GM19397 (cell line): ENCODE results near the gene FBXO44.

Experiments
- ATAC-seq: cut with Tn5 transposase; IDR thresholded peaks from one replicate; pipeline ENCODE4 v1.9.1; 2021; ENCODE audit warnings: mild to moderate bottlenecking, moderate library complexity; ENCODE audit not compliant: unreplicated experiment

The FBXO44 gene

DNA sequence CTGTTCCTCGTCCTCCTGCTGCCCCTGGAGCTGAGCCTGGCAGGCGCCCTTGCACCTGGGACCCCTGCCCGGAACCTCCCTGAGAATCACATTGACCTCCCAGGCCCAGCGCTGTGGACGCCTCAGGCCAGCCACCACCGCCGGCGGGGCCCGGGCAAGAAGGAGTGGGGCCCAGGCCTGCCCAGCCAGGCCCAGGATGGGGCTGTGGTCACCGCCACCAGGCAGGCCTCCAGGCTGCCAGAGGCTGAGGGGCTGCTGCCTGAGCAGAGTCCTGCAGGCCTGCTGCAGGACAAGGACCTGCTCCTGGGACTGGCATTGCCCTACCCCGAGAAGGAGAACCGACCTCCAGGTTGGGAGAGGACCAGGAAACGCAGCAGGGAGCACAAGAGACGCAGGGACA, 51.6 kb downstream of the FBXO44 start:
- no peak for ATAC-seq

DNA sequence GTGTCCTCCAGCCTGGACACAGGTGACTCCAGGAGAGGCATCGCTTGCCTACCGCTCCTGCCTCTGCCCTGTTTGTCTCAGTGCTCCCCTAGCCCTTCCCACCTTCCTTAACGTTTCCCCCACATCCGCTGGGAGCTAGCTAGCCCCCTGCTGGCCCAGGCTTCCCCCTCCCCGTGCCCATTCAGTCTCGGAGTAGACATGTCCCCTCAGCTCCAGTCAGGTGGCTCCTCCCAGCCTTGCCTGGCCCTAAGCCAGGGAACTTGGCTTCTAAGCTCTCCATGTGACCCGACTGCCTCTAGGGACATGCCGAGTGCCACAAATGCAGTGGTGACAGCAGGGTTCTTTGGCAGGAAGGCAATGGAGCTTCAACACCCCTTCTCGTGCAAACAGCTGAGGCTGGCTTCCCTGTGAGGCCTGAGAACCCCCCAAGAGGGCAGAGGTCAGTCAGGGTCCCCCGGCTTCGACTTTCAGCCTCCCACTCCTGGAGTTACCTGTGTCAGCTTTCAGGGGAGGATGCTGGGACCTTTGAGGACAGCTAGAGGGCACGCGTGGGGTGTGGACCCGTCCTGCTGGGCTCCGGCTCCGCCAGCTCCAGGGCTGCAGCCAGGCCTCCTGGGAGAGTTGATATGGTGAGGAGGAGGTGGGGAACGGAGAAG, 53.1 kb downstream of the FBXO44 start:
- ATAC-seq = no peak

DNA sequence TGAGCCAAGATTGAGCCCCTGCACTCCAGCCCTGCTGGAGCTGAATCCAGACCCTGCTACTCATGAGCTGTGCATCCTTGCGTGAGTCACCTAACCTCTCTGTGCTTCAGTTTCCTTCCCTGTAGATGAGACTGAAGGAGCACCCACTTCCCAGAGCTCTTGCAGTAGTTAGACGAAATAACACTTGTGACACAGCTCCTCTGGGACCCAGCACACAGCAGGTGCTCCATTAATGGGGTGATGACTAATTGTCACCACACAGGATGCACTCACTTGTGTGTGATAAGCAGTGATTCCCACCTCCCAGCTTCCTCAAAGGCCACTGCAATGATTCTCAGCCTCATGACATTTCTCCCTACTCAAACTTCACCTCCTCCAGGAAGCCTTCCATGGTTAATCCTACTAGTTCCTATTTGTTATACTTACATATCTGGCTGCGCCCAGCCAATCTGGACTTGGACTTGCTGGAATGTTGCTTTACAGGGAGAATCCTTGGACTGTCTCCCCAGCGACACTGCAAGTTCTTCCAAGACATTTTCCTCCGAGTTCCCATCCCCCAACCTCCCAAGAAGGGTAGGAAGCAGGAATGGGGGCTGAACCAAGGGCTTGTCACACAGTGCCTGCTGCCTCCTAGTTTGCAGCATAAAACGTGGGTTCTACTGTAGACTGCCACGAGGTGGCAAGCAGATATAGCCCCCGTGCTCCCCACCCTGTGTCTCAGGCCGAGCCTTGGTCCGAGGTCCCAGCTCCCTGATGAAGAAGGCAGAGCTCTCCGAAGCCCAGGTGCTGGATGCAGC, 54.1 kb downstream of the FBXO44 start:
- no peak for ATAC-seq

DNA sequence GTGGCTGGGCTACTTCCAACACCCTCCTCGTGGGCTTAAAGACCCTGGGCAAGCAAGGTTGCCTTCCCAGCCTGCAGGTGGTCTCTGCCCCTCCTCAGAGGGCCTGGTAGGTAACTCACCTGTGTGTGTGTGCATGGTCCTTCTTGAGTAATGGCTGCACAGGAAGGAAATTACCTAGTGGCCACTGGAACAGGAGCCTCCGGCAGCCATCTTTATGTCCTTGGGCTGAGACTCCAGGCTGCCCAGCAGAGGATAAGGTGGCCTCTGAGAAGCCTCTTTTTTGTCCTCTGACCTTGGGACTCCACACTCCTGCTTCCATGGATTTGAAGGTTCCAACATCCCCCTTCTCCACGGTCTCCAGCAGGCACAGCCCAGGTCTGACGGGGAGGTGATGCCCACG, 56.8 kb downstream of the FBXO44 start:
- no peak for ATAC-seq

DNA sequence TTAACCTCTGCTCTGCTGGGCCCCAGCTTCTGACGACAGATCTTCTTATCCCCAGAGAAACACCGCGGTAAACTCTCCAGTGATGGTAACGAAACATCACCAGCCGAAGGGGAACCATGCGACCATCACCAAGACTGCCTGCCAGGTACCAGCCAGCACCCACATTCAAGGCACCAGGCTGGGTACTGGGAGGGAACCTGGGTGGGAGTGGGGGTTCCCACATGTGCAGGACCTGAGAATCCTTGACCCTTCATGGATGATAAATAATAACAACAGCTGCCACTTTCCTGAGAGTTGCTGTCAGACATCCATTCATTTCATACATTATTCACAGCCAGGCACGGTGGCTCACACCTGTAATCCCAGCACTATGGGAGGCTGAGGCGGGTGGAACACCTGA, 57.6 kb downstream of the FBXO44 start:
- ATAC-seq = no peak
